Activated CD8-positive, alpha-beta memory T cell treated with anti-CD3 and anti-CD28 coated beads, Interleukin-2, amount 50 U/mL, for 1 hour (primary cell): ENCODE measurements around the gene NLGN4X.
"Not testable (repeated sequence)": the region's sequence is repeated elsewhere in the genome, so short reads cannot be mapped to it uniquely, and the experiment has no call there.

ENCODE experiments used
- DNase-seq: peaks from one replicate; pipeline ENCODE4 v3.0.0-alpha.2; 2020; ENCODE audit errors: extremely low read depth

The NLGN4X gene

DNA sequence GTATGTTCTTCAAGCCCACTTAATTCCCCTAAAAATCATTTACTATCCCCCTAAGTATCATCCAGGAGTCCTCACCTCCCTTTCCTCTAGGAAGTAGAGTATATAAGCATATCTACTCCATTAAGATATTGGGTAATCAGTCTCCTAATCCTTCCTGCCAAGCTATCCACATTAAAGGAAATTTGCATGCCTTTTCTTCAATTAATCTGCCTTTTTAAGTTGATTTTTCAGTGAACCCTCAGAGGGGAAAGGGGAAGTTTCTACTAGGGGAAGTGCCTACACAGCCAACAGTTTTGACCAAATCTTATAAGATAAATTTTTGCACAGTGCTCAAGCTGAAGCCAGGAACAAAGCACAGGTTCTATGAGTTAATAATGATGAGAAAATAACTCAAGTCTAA lies 222.8 kb downstream of the NLGN4X start:
- no peak for DNase-seq

DNA sequence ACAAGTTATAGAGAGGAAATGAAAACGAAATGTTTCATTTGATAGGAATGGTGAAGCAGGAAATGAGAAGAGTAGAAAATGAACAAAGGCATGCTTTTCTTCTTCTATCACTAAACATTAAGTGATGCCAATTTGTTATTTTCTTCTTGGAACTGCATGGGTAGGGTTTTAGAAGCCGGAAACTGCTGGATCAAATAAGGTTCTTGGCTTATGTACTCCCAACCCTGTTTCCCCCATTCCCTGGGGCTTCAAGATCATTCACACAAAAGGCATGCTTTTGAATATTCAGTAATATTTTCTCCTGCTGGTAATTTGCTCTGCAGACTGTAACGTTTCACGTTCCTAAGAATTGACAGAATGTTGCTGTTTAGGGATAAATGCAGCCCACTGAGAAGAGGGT lies 224.1 kb downstream of the NLGN4X start:
- DNase-seq: no peak

DNA sequence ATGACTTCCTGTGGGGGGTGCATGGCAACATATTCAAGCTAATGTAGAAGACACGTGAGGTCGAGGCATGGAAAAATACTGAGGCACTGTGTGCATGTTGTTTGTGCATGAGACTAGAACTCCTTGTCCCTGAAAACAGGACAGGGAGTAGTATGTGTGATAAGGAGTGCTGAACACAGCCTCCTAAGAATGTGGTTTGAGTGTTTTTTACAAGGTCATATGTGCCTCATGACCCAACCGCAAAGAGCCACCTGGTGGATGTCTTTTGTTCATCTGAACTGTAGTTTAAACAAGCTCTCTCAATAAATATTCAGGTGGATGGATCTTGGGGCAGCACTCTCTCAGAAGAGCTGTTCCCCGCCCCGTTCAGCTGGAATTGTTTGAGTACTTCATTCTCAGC lies 226.6 kb downstream of the NLGN4X start:
- DNase-seq: no peak

DNA sequence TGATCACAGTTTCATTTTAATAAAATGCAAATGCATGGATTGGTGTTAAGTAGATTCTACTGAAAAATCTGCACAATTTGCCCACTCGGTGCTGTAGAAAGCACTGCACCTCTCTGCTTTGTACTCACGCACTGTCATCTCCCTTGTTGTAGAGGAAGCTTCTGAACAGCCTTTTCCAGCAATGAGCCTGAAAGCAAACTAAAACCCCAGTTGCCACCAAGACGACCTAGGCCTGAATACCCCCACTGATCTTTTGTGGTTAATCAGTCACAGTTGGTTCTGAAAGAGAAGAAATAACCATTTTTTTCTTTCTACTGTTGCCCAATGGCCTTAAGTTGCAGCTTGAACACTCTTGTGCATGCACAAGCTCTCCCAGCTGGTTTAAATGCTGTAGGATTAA lies 229.8 kb downstream of the NLGN4X start:
- DNase-seq: no peak

DNA sequence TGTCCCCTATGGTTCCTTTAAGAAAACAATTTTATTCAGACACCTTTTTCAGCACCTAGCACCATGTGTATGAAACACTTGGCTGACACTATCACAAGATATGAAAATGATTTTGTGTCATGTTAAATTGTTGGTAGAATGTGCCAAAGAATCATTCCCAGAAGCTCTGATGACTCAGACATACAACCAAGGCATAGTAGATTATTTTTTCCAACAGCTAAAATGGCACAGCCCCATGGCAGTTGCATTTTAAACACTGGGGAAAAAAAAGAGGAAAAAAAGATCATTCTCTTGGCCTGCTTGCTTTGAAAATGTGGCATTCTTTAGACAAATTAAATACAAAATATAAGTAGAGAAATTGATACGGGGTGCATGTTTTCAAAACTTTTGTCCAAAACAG lies 230.2 kb downstream of the NLGN4X start:
- DNase-seq: no peak

DNA sequence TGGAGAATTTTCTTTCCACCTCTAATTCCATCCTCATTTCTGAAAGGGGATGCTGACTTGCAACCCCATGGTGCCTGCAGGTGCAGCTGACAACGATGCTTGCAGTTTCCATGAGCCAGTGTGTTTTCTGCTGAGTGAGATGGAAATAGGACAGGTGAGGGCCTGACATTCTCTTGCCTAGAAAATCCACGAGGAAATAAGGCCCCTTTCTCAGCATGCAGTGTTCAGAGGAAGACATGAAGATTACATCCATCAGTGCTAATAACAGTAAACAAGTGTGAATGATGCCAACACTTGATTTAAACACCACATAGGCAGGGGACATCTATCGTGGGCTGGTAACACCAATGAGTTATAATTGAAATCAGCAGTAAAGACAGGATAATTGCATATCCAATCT lies 237.3 kb downstream of the NLGN4X start:
- DNase-seq: no peak

DNA sequence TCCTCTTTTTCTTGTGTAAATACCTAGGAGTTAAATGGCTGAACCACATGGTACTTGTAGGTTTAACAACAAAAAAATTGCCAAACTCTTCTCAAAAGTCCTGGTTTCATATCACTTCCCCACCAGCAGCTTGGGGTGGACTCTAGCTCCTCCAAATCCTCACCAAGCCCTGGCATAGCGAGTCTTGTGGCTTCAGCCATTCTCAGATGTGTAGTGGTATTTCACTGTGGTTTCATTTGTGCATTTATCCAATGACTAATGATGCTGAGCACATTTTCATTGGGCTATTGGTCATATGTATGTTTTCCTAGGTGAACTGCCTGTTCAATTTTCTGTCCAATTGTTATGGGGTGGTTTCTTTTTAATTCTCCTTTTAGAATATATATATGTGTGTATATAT lies 249.3 kb downstream of the NLGN4X start:
- DNase-seq: no peak

DNA sequence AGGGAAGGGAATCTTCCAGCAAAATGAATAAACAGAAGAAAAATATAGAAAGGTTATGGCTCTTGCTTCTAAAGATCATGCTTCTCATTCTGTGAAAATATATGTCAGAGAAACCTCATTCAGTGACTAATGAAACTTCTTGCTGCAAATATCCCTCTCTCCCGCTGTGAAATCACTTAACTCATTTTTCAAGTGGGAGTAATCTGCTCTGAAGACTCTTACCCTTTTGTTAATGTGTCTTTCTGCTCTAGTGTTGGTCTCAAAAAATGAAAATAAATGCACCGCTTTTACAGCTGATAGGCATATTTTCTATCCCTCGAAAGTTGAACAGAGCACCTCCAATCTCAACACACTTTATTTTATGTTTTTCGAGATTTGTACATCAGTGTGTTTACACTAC lies 252.3 kb downstream of the NLGN4X start:
- DNase-seq: no peak

DNA sequence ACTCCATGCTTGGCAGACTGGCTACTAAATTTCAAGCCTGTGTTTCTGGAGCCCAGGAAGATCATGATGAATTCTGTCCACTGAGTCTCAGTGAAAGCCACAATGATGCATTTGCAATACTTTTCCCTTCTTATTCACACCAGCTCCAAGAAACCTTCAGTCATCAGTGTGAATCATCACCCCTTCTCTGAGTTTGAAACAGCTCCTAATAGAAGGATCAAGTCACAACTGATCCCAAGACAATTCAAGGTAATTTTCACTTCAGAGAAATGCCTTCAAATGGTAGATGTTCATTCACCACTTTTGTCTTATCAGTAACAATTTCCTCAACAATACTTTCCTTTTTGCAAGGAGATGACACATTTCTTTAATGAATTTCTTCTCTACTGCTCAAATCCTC lies 257.4 kb downstream of the NLGN4X start:
- no peak for DNase-seq

DNA sequence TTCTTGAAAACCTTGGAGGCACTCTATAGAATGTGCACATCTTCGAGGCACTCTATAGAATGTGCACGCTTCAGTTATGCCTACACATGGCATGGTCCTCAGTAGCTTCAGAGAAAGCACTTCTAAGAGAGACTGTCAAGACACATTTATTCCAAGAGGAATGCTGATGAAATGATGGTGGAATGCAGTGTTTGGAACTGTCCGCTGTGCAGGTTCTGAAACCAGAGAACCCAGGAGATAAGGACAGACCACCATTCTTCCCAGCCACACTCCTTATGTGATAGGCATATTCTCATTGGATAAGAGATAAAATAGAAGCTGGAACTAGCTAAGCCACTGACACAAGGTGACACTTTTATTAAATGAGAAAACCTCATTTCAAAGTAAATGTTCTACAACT lies 263.3 kb downstream of the NLGN4X start:
- DNase-seq: no peak

DNA sequence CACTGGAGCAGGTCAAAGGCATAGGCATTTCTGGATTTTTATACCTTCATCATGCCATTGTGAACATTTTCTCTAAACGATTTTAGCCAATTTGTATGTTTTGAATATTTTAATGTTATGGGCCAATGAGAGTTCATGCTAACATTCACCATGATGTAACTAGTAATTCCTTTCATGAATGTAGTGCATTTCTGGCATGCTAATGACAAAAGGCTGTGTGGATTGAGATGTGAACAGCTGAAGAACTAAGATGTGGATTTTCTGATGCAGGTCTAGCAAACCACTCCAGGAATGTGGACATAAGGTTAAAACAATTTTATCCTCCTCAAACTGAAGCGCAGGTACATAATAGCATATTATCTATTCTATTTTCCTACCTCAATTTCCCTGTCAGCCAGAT lies 269.4 kb downstream of the NLGN4X start:
- no peak for DNase-seq

DNA sequence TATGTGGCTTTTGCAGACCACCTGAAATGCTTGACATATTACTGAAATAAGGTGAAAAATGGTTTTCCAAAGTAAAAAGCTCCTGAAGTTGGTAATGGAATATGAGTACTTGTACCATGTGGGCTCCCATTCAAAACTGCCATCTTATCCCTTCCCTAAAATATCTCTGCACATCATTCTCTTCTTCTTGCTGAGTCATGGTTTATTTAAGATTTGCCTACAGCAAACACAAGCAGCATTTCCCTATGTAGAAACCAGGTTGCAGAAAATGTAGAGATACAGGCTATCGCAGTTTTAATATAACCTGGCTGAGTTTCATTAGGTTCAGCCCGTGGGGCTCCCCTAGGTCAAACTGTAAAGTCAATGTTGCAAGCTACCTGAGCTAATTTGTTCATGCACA lies 270.1 kb downstream of the NLGN4X start:
- no peak for DNase-seq

DNA sequence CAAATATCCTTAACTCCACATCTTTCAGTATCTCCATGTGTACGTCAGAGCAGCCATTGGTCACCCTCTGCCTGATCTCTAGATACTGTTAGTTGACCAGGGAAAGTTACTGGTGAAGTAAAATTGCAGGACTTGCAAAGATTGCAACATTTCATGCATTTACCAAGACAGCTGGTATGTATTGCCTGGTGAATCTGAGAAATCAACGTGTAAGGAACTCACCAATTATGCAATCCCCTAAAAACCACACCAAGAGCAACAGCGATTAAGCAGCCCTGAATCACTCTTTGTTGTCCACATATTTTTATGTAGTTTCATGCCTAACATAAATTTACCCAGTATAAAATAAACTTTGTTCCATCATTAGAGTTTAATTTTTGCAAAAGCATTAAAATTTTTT lies 271.2 kb downstream of the NLGN4X start:
- DNase-seq: no peak

DNA sequence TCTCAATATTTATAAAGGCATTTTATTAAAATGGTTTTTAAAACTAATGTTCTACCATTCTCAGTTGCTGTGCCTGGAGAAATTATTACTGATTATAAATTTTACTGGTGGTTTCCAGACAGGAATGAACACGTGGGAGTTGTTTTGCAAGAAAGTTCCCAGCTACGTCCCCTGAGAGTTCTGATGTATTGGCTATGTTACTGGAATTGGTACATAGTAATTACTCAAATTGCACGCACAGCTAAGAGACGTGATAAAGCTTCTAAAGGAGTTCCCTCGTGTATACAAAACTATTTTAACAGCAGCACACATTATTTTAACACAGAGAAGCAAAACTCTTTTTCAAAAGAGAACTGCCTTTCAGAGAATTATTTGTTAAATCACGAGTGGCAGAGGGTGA lies 292.2 kb downstream of the NLGN4X start:
- DNase-seq: no peak

DNA sequence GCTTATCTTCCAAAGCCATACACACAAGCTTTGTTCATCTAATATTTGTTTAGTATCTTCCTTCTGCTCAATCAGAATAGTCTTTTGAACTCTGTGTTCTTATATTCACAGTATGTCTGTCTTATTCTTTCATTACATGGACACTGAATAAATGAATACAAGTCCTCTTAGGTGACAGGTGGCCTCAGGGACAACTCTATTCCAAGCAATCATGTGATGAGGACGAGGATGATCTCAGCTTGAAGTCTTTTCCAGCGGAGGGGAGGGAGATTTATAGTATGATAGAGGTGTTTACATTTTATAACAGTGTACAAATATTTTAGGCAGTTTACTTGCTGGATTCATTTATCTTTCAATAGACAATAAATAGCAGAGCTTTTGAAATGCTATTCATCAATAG lies 300.4 kb downstream of the NLGN4X start:
- DNase-seq: no peak

DNA sequence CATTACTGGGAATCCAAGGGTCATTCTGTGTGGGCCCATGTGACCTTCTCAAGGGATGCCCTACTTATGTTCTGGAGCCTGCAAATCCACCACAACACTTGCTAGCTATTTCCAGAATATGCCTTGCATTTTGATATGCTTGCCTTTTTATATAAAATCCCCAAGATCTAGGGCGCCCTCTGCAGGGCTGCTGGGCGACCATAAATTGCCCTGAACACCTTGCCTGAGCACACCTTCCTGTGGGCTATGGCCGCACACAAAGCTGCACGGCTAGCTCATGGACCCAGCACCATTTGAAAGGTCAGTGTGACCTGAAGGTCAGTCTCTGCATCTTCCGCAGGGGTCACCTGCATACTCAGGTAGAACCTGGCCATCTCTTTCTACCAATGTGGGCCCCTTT lies 311.7 kb downstream of the NLGN4X start:
- DNase-seq: no peak

DNA sequence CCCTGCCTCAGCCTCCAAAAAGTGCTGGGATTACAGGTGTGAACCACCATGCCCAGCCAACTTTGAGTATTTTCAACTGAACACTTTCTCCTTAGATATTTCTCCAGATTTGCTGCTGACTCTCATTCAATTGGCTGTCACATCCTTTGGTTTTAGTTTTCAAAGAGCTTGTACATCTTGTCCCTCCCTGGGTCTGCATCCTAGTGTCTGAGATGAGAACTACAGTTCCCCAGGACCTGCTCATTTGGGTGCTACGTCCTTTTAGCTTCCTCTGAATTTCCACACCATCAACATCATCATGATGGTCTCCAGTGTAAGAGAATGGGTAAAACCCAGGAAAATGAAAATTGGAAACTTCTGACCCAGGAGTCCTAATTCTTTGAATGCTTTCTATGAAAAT lies 312.9 kb downstream of the NLGN4X start:
- no peak for DNase-seq

DNA sequence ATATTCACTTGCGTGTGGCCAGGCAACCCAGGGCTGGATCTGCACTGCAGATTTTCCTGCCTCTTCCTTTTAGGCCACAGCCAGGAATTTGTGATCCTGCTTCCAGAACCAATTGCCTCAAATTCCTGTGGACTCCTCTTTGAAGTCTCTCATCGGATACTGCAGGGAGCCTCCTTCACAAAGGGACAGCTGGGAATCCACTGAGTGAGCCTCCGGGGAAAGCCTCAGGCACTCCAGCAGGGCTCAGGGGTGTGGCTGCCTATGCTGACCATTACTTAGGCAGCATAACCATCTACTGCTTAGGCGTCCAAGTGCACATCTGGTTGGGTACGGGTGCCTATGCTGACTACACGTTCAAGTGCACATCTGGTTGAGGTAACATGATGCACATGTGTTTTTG lies 321.5 kb downstream of the NLGN4X start:
- no peak for DNase-seq

DNA sequence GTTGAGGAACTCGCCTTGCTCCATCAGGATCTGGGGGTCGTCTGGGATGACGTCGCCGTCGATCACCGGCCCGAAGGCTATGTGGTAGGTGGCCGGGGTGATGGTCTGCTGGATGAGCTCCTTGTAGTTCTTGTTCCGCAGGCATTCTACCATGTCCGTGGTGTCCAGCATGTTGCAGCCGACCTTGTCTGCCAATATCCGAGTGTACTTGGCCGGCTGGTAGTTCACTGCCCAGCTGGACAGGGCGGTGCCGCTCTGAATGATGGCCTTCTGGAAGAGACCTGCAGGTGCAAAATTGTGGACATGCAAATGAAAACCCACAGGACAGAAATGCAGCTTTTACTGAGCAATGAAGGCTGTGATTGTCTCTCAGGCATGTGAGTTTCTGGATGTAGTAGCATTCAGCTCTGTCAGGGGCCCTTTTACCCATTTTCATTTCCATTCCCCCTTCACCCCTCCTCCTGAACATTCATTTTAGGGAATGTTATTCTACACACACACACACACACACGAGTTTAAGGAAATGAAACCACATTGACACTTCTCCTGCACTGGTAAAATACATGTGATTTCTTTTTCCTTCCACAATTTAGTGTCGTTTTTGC lies 325.0 kb downstream of the NLGN4X start:
- not testable (repeated sequence) for DNase-seq

DNA sequence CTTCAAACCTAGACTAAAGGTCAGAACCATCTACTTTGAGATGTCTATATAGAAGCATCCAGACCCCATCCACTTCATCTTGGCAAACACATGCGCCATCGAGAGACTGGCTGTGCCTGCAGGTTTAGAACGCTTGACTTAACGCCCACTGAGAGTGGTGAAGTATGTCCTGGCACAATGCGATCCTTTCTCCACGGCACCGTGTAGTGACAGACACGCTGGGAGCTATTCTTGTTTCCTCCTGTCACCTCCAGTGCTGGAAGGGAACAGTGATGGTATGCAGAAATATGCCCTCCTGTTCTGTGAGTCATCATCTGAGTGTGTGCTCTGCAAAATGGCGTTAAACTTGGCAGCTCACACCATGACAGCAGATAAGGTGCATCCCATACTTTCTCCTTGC lies 330.2 kb downstream of the NLGN4X start:
- DNase-seq: no peak

DNA sequence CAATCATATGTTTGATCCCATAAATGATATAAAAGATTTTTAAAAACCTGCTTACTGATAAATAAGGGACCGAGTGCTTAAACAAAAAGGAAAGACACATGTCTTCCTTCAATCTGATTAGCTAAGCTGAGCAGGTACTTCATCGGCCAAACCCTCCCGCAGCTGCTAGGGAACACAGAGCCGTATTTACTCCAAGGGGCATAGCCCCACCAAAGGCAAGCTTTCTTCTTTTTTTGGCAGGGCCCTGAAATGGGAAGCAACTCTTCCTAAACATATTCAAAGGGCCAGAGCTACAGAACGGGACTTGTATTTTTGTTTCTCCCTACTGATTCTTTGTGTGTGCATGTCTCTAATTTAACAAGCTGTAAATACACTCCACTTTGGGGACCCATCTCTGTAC lies 337.3 kb downstream of the NLGN4X start:
- no peak for DNase-seq

DNA sequence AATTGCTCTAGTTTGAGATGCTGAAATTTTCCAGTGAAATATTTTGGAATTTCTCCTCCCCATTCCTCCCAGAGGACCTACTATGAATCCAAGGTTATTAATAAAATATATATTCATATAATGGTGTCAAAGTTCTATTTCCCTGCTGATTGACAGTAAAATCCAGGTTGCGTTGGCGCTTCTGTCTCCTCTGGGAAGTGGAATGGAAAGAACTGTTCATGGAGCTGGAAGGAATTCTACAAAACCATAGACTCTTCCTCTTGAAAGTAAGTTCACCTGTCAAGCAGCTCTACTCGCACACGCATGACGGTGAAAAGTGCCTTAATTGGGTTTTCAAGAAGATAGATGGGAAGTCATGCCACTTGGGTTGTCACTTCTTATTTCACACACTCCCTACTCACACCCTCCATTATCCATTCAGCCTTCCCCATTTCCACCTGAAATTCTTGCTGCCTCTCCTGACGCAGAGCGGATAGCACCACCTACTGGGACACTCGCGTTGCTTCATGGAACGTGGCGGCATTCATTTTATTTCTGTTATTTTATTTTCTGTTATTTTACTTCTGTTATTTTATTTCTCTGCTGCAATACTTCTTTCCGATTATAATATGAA lies 351.6 kb downstream of the NLGN4X start:
- no peak for DNase-seq

DNA sequence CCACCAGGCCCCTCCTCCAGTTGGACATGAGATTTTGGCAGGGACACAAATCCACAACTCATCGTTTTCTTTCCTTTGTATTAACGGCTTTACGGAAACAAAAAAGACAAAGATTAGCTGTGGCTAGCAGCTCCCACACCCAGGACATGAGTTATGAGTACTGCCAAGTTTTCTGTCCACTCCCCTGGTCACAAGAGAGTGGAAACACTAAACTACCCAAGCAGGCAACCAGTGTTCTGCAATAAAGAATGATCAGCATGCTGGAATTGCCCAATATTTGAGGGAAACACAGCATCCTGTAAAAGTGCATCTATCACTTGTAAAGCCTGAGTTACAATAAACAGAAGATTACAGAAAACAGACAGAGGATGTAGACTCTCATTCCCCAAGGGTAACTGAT lies 358.4 kb downstream of the NLGN4X start:
- DNase-seq: no peak

DNA sequence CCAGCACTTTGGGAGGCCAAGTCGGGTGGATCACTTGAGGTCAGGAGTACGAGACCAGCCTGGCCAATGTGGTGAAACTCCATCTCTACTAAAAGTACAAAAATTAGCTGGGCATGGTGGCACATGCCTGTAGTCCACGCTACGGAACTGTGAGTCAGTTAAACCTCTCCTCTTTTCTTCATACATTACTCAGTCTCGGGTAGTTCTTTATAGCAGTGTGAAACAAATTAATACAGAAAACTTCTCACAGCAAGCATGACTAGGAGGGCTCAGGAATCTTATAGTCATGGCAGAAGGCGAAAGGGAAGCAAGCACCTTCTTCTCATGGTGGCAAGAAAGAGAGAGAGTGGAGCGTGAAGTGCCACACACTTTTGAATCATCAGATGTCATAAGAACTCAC lies 358.9 kb downstream of the NLGN4X start:
- no peak for DNase-seq
